ENCODE measurements around the gene GIN1. TPM values are rescaled to one million over a fixed set of nuclear protein-coding genes. Genes with fewer than 3 reads are reported as not detected.
"Not testable (repeated sequence)": the region's sequence is repeated elsewhere in the genome, so short reads cannot be mapped to it uniquely, and the experiment has no call there.

GIN1 gene
- total RNA-seq, 1 experiment from 2014 or later, result 6.9 TPM

- no peak for DNase-seq (ENCODE audit: low read depth, low spot score)
- in situ Hi-C loops (cut with HindIII; ENCODE audit: low pct_unique_long_range_greater_than_20kb, low sequenced_read_pairs), result no loop called here
These were observed 59.4 kb downstream of the GIN1 start for GRCh38 chr5:103060424-103060954.

- in situ Hi-C loops (cut with HindIII; ENCODE audit: low pct_unique_long_range_greater_than_20kb, low sequenced_read_pairs), result no loop called here
- DNase-seq (ENCODE audit: low read depth, low spot score), result no peak
These were observed 60.4 kb downstream of the GIN1 start for GRCh38 chr5:103059525-103059924.

GRCh38 chr5:103057208-103058130 lies 62.5 kb downstream of the GIN1 start:
- in situ Hi-C loops (cut with HindIII; ENCODE audit: low pct_unique_long_range_greater_than_20kb, low sequenced_read_pairs), result no loop called here
- DNase-seq (ENCODE audit: low read depth, low spot score), result no peak

GRCh38 chr5:103046706-103047105 lies 73.2 kb downstream of the GIN1 start:
- DNase-seq (ENCODE audit: low read depth, low spot score); in situ Hi-C loops (cut with HindIII; ENCODE audit: low pct_unique_long_range_greater_than_20kb, low sequenced_read_pairs): not testable (repeated sequence)

GRCh38 chr5:103041071-103041676 lies 78.8 kb downstream of the GIN1 start:
- peak; percentile 75 for DNase-seq (ENCODE audit: low read depth, low spot score)
- in situ Hi-C loops (cut with HindIII; ENCODE audit: low pct_unique_long_range_greater_than_20kb, low sequenced_read_pairs), result no loop called here

- in situ Hi-C loops (cut with HindIII; ENCODE audit: low pct_unique_long_range_greater_than_20kb, low sequenced_read_pairs), result no loop called here
- DNase-seq (ENCODE audit: low read depth, low spot score), result peak; percentile 41
These were observed 82.1 kb downstream of the GIN1 start for GRCh38 chr5:103037673-103038455.

- no peak for DNase-seq (ENCODE audit: low read depth, low spot score)
These were observed 83.3 kb downstream of the GIN1 start for GRCh38 chr5:103036601-103037000.

More at GRCh38 chr5:103036601-103037000, 83.3 kb downstream of the GIN1 start:
- in situ Hi-C loops (cut with HindIII; ENCODE audit: low pct_unique_long_range_greater_than_20kb, low sequenced_read_pairs), result no loop called here

Other genes starting within 250 kb of the GIN1 start
- 67.6 and 77.6 TPM in 2 replicates for gene PPIP5K2, start 163 bp upstream of the GIN1 start, total RNA-seq (2014; rRNA removed; shearing (Covaris generic))
- 21.7 and 26.0 TPM in 2 replicates for gene MACIR, start 138.6 kb upstream of the GIN1 start, total RNA-seq (2014; rRNA removed; shearing (Covaris generic))

Data from SK-MEL-5 (cell line).